PC-9 (cell line): ENCODE data around the gene PIBF1. TPM values are rescaled to one million over a fixed set of nuclear protein-coding genes. Genes with fewer than 3 reads are reported as not detected.
A peak's percentile ranks its signal among the peaks of the same experiment; 100 is the strongest.
"Not testable (repeated sequence)": the region's sequence is repeated elsewhere in the genome, so short reads cannot be mapped to it uniquely, and the experiment has no call there.

Source experiments
- BruUV-seq: library from RNA; stranded (reverse); fragments of 400-500 nt; replicated peaks from 2 replicates; lab custom pipeline; 2021; lab: Mats Ljungman, UMichigan
- CTCF ChIA-PET: fragments of 300-600 bp; sonication (Branson Sonifier 250); formaldehyde crosslinking; loops from one replicate; lab custom pipeline; 2022; ENCODE audit warnings: antibody characterized with exemption; lab: Charles Lee
- POLR2A ChIA-PET: fragments of 300-600 bp; sonication (Branson Sonifier 250); formaldehyde crosslinking; loops from one replicate; lab custom pipeline; 2022; ENCODE audit warnings: antibody characterized with exemption; ENCODE audit not compliant: unreplicated experiment; lab: Charles Lee
- DNase-seq, 2 experiments: peaks; one replicate each; pipeline versions ENCODE4 v3.0.0 to v3.0.0-alpha.2; 2015 to 2022; ENCODE audit warnings: mixed read lengths in 1 of 2
- H2AFZ ChIP-seq: fragments of 200-600 bp; sonication (generic); 2 replicates; pipeline ENCODE4 v1.8.1; 2017; ENCODE audit warnings: antibody characterized with exemption
- H3F3A ChIP-seq: fragments of 200-600 bp; sonication (generic); 2 replicates; pipeline ENCODE4 v1.8.1; 2017; ENCODE audit warnings: antibody characterized with exemption, mild to moderate bottlenecking, low read depth; ENCODE audit not compliant: insufficient read depth
- H3K27ac ChIP-seq: fragments of 200-600 bp; sonication (generic); 2 replicates; pipeline ENCODE4 v1.6.1; 2016; ENCODE audit warnings: mixed run types
- H3K27me3 ChIP-seq: fragments of 200-600 bp; sonication (generic); 2 replicates; pipeline ENCODE4 v1.6.1; 2016; ENCODE audit warnings: low read depth, mixed run types; ENCODE audit not compliant: insufficient read depth
- H3K36me3 ChIP-seq: fragments of 200-600 bp; sonication (generic); 2 replicates; pipeline ENCODE4 v1.6.1; 2016; ENCODE audit warnings: low read depth, mixed run types
- H3K4me1 ChIP-seq: fragments of 200-600 bp; sonication (generic); replicated peaks from 2 replicates; pipeline ENCODE4 v1.6.1; 2016; ENCODE audit warnings: mixed run types; ENCODE audit not compliant: insufficient read depth
- H3K4me2 ChIP-seq: fragments of 200-600 bp; sonication (generic); 2 replicates; pipeline ENCODE4 v1.6.1; 2017; ENCODE audit warnings: mixed run types
- H3K4me3 ChIP-seq: fragments of 200-600 bp; sonication (generic); 2 replicates; pipeline ENCODE4 v1.6.1; 2016; ENCODE audit warnings: mixed run types
- H3K79me2 ChIP-seq: fragments of 200-600 bp; sonication (generic); 2 replicates; pipeline ENCODE4 v1.6.1; 2017; ENCODE audit warnings: low read depth, mixed run types
- H3K9me2 ChIP-seq: fragments of 200-600 bp; sonication (generic); 2 replicates; pipeline ENCODE4 v1.8.1; 2017; ENCODE audit warnings: mild to moderate bottlenecking; ENCODE audit not compliant: insufficient read depth
- H3K9me3 ChIP-seq: fragments of 200-600 bp; sonication (generic); 2 replicates; pipeline ENCODE4 v1.8.1; 2016; ENCODE audit warnings: low read depth; ENCODE audit not compliant: insufficient read depth
- H4K20me1 ChIP-seq: fragments of 200-600 bp; sonication (generic); 2 replicates; pipeline ENCODE4 v1.8.1; 2017; ENCODE audit not compliant: insufficient read depth
- EZH2 ChIP-seq: fragments of 200-600 bp; sonication (generic); IDR thresholded peaks from 2 replicates; pipeline ENCODE4 v1.8.0; 2017; ENCODE audit warnings: antibody characterized with exemption, low read depth
- intact Hi-C: fragments of 100-400 bp; cut with micrococcal nuclease; formaldehyde crosslinking; loops from one replicate; pipeline ENCODE4 v1.10.0; 2022; ENCODE audit not compliant: unreplicated experiment
- total RNA-seq: library from RNA; stranded (reverse); gene quantifications from 2 replicates; pipeline ENCODE4 v1.2.3, GENCODE V29; 2021
- TF ChIP-seq, protein P1 (sequence below): fragments of 200-600 bp; sonication (generic); conservative IDR thresholded peaks from 2 replicates; pipeline ENCODE4 v1.6.1; 2017; ENCODE audit warnings: mixed run types, antibody characterized with exemption, mild to moderate bottlenecking, moderate library complexity

Gene PIBF1
- total RNA-seq, 1 experiment from 2014 or later: 20.3 TPM

DNA sequence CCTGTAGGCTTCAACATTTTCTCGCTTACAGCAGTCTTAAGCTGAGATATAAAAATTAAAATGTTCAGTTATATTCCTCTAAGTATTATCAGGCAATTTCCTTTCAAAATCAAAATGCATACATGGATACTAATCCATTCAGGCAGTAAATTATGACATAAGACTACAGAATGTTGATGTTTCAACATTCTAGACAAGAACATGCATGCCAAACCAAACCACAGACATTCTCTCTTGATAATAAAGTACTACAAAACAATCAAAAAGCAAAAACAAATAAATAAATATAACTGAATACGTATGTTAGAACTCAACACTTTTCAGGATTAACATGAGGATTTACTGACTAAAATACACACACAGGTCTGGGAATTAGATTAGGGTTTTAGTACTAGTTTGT is 7.9 kb upstream of the PIBF1 start:
- Histone ChIP-seq H3K9me3 (no peaks in the 10 kb centered on the region), H3K79me2 (peaks cover 18% of the 10 kb centered on the region), H3K4me3 (no peak overlapping the region), H3F3A (peaks cover 11% of the 10 kb centered on the region; the same call in 1 of the 2 replicates), H4K20me1 (peaks cover 12% of the 10 kb centered on the region), H3K27ac (no peak overlapping the region), H3K27me3 (no peaks in the 10 kb centered on the region), H2AFZ (no peak overlapping the region), H3K4me1 (no peaks in the 10 kb centered on the region), H3K9me2 (no peaks in the 10 kb centered on the region), H3K4me2 (no peak overlapping the region), H3K36me3 (peaks cover 71% of the 10 kb centered on the region)
- intact Hi-C loops: loop anchor here (1.0 kb wide), 1 partner anchor 934 kb away; no protein-coding TSS in a partner anchor
- ChIA-PET POLR2A (no interaction called here), CTCF (no interaction called here)
- BruUV-seq: no TSS peak
- TF ChIP-seq EZH2: no peak
- TF ChIP-seq, protein P1, sequence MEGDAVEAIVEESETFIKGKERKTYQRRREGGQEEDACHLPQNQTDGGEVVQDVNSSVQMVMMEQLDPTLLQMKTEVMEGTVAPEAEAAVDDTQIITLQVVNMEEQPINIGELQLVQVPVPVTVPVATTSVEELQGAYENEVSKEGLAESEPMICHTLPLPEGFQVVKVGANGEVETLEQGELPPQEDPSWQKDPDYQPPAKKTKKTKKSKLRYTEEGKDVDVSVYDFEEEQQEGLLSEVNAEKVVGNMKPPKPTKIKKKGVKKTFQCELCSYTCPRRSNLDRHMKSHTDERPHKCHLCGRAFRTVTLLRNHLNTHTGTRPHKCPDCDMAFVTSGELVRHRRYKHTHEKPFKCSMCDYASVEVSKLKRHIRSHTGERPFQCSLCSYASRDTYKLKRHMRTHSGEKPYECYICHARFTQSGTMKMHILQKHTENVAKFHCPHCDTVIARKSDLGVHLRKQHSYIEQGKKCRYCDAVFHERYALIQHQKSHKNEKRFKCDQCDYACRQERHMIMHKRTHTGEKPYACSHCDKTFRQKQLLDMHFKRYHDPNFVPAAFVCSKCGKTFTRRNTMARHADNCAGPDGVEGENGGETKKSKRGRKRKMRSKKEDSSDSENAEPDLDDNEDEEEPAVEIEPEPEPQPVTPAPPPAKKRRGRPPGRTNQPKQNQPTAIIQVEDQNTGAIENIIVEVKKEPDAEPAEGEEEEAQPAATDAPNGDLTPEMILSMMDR: no peak
- no peak for DNase-seq

DNA sequence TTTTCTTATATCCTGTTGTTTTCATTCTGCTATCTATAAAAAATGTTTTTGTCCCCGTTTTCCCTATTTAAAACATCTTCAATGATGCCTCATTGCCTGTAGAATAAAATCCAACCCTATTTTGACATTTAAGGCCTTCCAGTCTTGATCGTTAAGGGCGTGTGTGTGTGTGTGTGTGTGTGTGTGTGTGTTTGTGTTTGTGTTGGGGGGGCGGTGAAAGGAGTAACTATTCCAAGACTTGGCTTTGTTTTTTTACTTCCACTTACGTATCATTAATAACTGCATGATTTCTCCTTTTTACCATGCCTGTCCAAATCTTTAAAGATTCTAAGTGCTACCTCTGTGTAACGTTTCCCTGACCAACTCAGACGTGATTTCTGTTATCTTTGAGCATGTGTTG is 784 bp downstream of the PIBF1 start:
- H3K27ac ChIP-seq: no peak overlapping the region
- no peak for DNase-seq
- intact Hi-C loops: loop anchor here (5.0 kb wide), 1 partner anchor 275 kb away; the partner anchor contains the start of gene KLF5

DNA sequence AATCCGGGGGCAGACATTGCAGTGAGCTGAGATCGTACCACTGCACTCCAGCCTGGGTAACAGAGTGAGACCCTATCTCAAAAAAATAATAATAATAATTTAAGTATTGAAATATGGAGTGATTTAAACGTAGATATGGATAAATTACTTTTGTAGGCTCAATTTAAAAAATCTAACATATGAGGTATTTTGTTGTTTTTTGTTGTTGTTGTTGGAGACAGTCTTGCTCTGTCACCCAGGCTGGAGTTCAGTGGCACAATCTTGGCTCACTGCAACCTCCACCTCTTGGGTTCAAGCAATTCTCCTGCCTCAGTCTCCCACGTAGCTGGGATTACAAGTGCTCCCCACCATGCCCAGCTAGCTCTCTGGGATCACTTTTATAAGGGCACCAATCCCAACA is 2.7 kb downstream of the PIBF1 start:
- BruUV-seq, H3K27me3 ChIP-seq, H3K4me3 ChIP-seq, H3F3A ChIP-seq, DNase-seq, H3K9me2 ChIP-seq, H2AFZ ChIP-seq, H3K27ac ChIP-seq, H3K4me2 ChIP-seq, H4K20me1 ChIP-seq, H3K9me3 ChIP-seq: not testable (repeated sequence)
- Histone ChIP-seq H3K36me3 (peaks cover 11% of the 10 kb centered on the region; the same call in 1 of the 2 replicates), H3K79me2 (peaks cover 61% of the 10 kb centered on the region), H3K4me1 (peaks cover 19% of the 10 kb centered on the region)
- POLR2A ChIA-PET: interaction anchor here (0.6 kb wide), 2 partner anchors 16 to 494 kb away, joined by 4 to 5 read pairs; no protein-coding TSS in a partner anchor
- intact Hi-C loops: loop anchor here (5.0 kb wide), 1 partner anchor 273 kb away; the partner anchor contains the start of gene KLF5
- CTCF ChIA-PET: interaction anchor here (0.7 kb wide), 1 partner anchor 168 kb away, joined by 6 read pairs; no protein-coding TSS in a partner anchor

More for the DNA sequence above, 784 bp downstream of the PIBF1 start:
- H4K20me1 ChIP-seq: no peaks in the 10 kb centered on the region
- CTCF ChIA-PET: no interaction called here
- peak overlapping the region; percentile 97 for H3K4me2 ChIP-seq
- TF ChIP-seq, protein P1: no peak
- H3K9me3 ChIP-seq: no peaks in the 10 kb centered on the region
- H3K79me2 ChIP-seq: peaks cover 75% of the 10 kb centered on the region
- peaks cover 18% of the 10 kb centered on the region for H3K36me3 ChIP-seq
- no peaks in the 10 kb centered on the region for H3K9me2 ChIP-seq
- no peaks in the 10 kb centered on the region for H3K27me3 ChIP-seq
- BruUV-seq: no TSS peak
- POLR2A ChIA-PET: no interaction called here
- H3K4me3 ChIP-seq: peak overlapping the region; percentile 92
- H3F3A ChIP-seq: no peaks in the 10 kb centered on the region
- H2AFZ ChIP-seq: peak overlapping the region; percentile 94
- H3K4me1 ChIP-seq: peaks cover 26% of the 10 kb centered on the region
